ENCODE data around the gene C2CD3.
A peak's percentile ranks its signal among the peaks of the same experiment; 100 is the strongest.

Gene C2CD3

DNA sequence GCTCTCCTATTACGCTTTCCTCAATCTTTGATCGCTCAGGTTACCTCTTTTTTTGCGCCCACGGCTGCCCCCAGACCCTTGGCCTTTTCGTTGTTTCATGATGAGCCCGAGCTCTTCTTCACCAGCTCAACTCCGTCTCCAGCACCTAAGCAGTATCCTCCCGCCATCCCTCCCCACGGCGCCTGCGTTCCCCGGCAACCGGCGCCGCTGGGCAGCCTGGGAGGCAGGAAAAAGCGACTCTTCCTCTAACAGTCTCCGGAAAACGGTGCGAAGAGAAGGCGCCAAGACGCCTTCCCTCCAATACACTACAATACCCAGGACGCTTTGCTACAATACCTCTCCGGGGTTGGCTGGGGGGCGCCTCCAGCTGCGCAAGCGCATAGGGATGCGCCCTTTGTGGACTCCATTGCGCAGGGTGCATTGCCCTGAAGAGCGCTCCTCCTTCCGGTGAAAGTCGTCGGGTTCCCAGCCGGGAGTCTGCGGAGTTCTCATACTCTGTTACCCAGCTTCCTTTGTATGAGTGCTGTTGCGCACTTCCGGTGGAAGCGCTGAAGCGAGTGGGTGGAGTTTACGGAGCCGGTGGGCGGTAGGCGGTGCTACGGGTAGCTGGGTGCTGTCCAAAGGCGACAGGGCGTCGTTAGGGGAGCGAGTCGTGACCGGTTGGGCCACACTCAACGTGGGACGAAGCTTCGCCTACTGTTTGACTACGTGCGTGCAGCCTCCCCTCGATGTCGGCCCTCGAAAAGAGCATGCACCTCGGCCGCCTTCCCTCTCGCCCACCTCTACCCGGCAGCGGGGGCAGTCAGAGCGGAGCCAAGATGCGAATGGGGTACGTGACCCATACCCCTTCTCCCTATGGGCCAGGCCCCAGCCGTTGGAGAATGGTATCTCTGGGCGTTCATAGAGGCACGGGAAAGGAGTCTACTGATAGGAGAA is at the start of gene C2CD3, which contains the start of gene PPME1:
TSS of gene C2CD3 (minus strand) at position 309 of the 936 bp plus-strand sequence. CDS start at position 99, 210 bp downstream.
TSS of gene PPME1 (plus strand) at position 596 of the 936 bp plus-strand sequence. CDS start at position 729, 133 bp downstream.
- DNase-seq (ENCODE audit: low read depth), result peak; percentile 95

DNA sequence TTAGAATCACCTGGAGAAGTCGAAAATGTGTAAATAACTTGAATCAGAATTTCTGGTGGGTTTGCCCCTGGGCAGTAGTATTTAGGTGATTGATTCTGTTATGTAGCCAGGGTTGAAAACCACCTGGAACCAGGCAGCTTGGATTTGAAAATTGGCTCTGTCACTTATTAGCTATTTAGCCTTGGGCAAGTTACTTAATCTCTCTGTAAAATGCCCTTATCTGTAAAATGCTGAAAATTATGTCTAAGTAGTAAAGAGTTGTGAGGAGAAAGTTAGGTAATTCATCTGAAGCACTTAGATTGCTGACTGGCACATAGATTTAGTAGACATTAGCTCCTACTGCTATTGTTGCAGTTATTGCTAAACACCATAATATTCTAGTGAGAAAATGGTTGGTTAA is 49.6 kb upstream of the C2CD3 start:
- no peak for DNase-seq (ENCODE audit: low read depth)

GRCh38 chr11:74212533-74212932 is 41.7 kb upstream of the C2CD3 start:
- DNase-seq (ENCODE audit: low read depth), result no peak

- no peak for DNase-seq (ENCODE audit: low read depth)
Observed at GRCh38 chr11:74208507-74208906, 37.7 kb upstream of the C2CD3 start.

- no peak for DNase-seq (ENCODE audit: low read depth)
Observed at GRCh38 chr11:74206746-74207145, 35.9 kb upstream of the C2CD3 start.

GRCh38 chr11:74205181-74205580 is 34.4 kb upstream of the C2CD3 start:
- DNase-seq (ENCODE audit: low read depth), result no peak

- no peak for DNase-seq (ENCODE audit: low read depth)
Observed at GRCh38 chr11:74204701-74205100, 33.9 kb upstream of the C2CD3 start.

- no peak for DNase-seq (ENCODE audit: low read depth)
Observed at GRCh38 chr11:74203966-74204365, 33.2 kb upstream of the C2CD3 start.

GRCh38 chr11:74196781-74197486 is 26.1 kb upstream of the C2CD3 start:
- DNase-seq (ENCODE audit: low read depth), result no peak

DNA sequence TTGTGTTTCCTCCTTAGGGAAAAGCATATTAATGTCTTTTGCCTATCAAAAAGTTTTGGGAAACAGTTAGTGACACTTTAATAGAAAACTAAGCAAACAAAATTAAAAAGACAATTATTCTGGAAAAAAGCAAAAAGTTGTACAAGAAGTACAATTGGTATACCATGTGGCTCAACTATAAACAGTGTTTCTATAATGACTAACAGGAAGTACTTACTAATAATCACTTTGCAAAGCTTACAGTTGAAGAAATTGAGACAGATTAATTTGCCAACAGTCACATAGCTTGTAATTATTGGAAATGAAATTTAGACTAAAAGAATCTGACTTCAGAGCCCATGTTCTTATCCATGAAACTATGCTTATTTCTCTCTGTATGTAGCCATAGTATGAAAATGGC is 25.0 kb upstream of the C2CD3 start:
- no peak for DNase-seq (ENCODE audit: low read depth)

DNA sequence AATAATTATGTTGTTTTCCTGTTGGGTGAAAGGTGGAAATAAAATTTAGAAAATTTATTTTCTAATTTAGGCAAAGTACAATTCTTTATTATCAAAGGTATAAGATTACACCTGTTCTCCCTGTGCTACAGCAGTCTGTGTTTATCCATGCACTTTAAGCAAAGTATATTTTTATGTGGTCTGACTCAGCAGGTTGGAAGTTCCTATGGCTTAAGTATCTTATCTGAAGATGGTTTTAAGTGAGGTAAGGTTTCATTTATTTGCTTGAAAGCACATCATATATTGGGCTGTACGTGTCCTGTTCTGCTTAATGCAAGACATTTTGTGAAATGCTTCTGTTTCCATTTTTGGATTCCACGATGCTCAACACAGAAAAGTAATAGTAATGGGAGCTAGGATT is 14.9 kb upstream of the C2CD3 start:
- no peak for DNase-seq (ENCODE audit: low read depth)

- no peak for DNase-seq (ENCODE audit: low read depth)
Observed at GRCh38 chr11:74185285-74185684, 14.5 kb upstream of the C2CD3 start.

GRCh38 chr11:74182635-74183034 is 11.8 kb upstream of the C2CD3 start:
- no peak for DNase-seq (ENCODE audit: low read depth)

GRCh38 chr11:74179234-74180052 is 8.6 kb upstream of the C2CD3 start:
- no peak for DNase-seq (ENCODE audit: low read depth)

DNA sequence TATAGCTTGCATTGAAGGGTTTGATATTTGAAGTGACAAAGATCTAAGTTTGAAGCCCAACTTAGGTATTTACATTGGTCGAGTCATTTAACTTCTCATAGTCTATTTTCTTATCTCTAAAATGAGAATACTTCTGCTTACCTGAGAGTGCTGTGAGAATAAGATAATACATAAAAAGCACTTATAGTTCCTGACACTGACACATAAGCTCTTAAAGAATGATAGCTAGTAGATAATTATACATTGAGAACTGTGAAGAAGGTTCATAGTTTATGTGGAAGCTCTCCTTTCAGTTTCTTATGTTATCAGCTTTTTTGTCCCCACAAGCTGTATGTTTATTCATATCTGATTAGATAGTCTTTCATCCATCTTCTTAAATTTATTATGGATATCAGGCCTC is 5.1 kb upstream of the C2CD3 start:
- no peak for DNase-seq (ENCODE audit: low read depth)

DNA sequence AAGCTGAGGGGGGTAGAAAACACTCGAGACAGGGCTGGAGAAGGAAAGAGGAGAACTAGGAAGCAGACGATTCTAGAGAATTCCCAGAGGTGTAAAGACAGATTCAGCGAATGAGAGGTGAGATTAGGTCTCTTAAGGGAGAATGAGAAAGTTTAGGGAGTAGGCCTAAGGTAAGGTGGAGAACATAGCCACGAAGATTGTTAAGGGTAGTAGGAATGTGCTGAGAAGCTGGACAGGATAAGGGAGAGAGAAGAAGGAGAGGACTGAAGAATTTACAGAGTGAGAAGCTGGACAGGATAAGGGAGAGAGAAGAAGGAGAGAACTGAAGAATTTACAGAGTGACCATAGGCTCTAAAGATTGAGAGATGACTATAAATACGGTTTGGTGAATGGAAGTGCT is 1.2 kb upstream of the C2CD3 start:
- DNase-seq (ENCODE audit: low read depth), result no peak

DNA sequence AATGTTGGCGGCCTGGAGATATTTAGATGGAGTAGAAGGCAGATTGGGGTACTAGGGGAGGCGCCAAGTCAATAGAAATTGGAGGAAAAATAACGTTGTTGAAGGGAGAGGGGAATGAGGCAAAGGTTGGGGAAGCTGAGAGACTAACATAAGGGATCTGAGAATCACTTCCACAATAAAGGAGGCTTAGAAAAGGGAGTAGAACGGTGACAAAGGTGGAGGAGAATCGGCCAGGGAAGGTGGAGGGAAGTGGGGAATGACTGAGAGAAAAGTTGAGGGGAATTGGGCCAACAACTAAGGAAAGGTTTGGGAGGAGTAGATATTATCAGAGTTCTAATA is 797 bp upstream of the C2CD3 start:
- no peak for DNase-seq (ENCODE audit: low read depth)

GRCh38 chr11:74169738-74170458 is 904 bp downstream of the C2CD3 start:
- DNase-seq (ENCODE audit: low read depth), result no peak

GRCh38 chr11:74168838-74169237 is 2.0 kb downstream of the C2CD3 start:
- no peak for DNase-seq (ENCODE audit: low read depth)

DNA sequence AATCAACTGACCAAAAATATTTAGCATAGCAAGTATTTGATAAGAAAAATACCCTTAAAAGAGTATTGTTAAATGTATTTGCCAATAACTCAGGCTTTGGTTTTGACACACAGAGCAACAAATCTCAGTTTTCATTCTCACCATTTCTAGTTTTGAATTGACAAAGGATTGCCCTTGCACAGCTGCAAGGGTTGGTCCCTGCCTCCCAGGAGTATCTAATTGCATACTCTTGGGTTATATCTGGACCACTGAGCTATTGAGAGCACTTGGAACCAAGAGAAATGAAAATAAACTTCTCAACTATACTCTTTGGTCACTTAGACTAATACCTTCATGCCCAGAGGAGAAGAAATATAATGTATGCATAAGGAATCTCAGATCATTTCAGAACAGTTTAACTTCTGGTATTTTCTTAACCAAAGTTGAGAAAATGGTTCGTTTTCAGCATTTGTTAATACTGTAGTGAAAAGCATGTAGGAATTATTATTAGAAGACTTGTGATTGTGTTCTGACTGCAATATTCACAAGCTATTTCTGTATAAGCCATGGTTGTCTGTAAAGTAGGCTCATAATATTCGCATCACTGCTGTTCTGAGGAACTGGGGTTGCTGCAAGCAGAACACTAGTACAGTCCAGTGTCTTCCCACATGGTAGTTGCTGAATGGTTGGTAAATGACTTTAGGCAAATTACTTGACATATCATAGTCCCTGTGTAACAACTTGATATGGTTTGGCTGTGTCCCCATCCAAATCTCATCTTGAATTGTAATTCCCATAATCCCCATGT is 7.9 kb downstream of the C2CD3 start:
- DNase-seq (ENCODE audit: low read depth), result no peak

GRCh38 chr11:74159642-74160041 is 11.2 kb downstream of the C2CD3 start:
- DNase-seq (ENCODE audit: low read depth), result no peak
